K562 (cell line): ENCODE results near the gene HEPACAM.

Experiments used
- GABPA ChIP-seq: fragments of 200-800 bp; sonication (Bioruptor generic); conservative IDR thresholded peaks from 2 replicates; pipeline ENCODE4 v1.6.1; 2016; ENCODE audit warnings: low read depth, missing genetic modification characterization, missing compliant biosample characterization
- KLF16 ChIP-seq: IDR thresholded peaks from 2 replicates; pipeline ENCODE4 v1.6.1; 2016; ENCODE audit warnings: antibody characterized with exemption
- POLR2A ChIP-seq: fragments of 450-650 bp; conservative IDR thresholded peaks from 2 replicates; pipeline ENCODE4 v1.6.1; 2016
- ZNF561 ChIP-seq: fragments of 450-650 bp; formaldehyde crosslinking; conservative IDR thresholded peaks from 2 replicates; pipeline ENCODE4 v1.4.0; 2020; ENCODE audit warnings: mild to moderate bottlenecking, moderate library complexity
- TF ChIP-seq, protein P1 (sequence below): fragments of 150-350 bp; IDR thresholded peaks from 2 replicates; pipeline ENCODE4 v1.6.1; 2014; ENCODE audit warnings: low read depth, mild to moderate bottlenecking, low read length, borderline replicate concordance
- TF ChIP-seq, protein P2 (sequence below), 3 experiments: IDR thresholded peaks in 2 of 3; conservative IDR thresholded peaks in 1 of 3; 2 replicates each; pipeline ENCODE4 v1.5.1; 2011 to 2012; ENCODE audit warnings: low read length in 3 of 3, mild to moderate bottlenecking in 3 of 3, control low read depth in 2 of 3, improper control_type of control experiment in 1 of 3, inconsistent platforms in 1 of 3, low read depth in 1 of 3, mixed read lengths in 1 of 3, moderate library complexity in 1 of 3; ENCODE audit not compliant: insufficient read depth in 2 of 3

GRCh38 chr11:124934862-124935547 lies 842 bp downstream of the HEPACAM start:
- TF ChIP-seq, protein P1, sequence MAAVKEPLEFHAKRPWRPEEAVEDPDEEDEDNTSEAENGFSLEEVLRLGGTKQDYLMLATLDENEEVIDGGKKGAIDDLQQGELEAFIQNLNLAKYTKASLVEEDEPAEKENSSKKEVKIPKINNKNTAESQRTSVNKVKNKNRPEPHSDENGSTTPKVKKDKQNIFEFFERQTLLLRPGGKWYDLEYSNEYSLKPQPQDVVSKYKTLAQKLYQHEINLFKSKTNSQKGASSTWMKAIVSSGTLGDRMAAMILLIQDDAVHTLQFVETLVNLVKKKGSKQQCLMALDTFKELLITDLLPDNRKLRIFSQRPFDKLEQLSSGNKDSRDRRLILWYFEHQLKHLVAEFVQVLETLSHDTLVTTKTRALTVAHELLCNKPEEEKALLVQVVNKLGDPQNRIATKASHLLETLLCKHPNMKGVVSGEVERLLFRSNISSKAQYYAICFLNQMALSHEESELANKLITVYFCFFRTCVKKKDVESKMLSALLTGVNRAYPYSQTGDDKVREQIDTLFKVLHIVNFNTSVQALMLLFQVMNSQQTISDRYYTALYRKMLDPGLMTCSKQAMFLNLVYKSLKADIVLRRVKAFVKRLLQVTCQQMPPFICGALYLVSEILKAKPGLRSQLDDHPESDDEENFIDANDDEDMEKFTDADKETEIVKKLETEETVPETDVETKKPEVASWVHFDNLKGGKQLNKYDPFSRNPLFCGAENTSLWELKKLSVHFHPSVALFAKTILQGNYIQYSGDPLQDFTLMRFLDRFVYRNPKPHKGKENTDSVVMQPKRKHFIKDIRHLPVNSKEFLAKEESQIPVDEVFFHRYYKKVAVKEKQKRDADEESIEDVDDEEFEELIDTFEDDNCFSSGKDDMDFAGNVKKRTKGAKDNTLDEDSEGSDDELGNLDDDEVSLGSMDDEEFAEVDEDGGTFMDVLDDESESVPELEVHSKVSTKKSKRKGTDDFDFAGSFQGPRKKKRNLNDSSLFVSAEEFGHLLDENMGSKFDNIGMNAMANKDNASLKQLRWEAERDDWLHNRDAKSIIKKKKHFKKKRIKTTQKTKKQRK: no peak
- no peak for TF ChIP-seq ZNF561 (CRISPR knock-in tag)
- TF ChIP-seq KLF16: no peak
- no peak for TF ChIP-seq GABPA (tag)
- no peak for TF ChIP-seq POLR2A
- TF ChIP-seq, protein P2, sequence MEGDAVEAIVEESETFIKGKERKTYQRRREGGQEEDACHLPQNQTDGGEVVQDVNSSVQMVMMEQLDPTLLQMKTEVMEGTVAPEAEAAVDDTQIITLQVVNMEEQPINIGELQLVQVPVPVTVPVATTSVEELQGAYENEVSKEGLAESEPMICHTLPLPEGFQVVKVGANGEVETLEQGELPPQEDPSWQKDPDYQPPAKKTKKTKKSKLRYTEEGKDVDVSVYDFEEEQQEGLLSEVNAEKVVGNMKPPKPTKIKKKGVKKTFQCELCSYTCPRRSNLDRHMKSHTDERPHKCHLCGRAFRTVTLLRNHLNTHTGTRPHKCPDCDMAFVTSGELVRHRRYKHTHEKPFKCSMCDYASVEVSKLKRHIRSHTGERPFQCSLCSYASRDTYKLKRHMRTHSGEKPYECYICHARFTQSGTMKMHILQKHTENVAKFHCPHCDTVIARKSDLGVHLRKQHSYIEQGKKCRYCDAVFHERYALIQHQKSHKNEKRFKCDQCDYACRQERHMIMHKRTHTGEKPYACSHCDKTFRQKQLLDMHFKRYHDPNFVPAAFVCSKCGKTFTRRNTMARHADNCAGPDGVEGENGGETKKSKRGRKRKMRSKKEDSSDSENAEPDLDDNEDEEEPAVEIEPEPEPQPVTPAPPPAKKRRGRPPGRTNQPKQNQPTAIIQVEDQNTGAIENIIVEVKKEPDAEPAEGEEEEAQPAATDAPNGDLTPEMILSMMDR (IDR thresholded peaks at IDR 0.05 in 2 of 3, conservative IDR thresholded peaks at IDR 0.05 in 1 of 3; ENCODE audit: insufficient read depth in 2 of 3, low read depth in 1 of 3, low read length in 3 of 3): peak in 2 of 3 experiments; percentile 17 to 25; a peak in 2 of 6 replicates
